GM23248 (cell line): ENCODE data around the gene CIAO2A.

Experiments
- EZH2 ChIP-seq: fragments of 200-600 bp; sonication (generic); IDR thresholded peaks from 2 replicates; pipeline ENCODE4 v1.6.1; 2018; ENCODE audit warnings: antibody characterized with exemption, mild to moderate bottlenecking; ENCODE audit not compliant: insufficient read depth, poor library complexity, severe bottlenecking
- EZH2phosphoT487 ChIP-seq: fragments of 200-600 bp; sonication (generic); IDR thresholded peaks from 2 replicates; pipeline ENCODE4 v1.6.1; 2018; ENCODE audit warnings: antibody characterized with exemption, moderate library complexity, mild to moderate bottlenecking, low read depth; ENCODE audit not compliant: insufficient read depth

- TF ChIP-seq EZH2 = no peak
- no peak for TF ChIP-seq EZH2phosphoT487
Observed at GRCh38 chr15:64045774-64046420, 47.7 kb downstream of the CIAO2A start.
